HEK293 (cell line): ENCODE data around the gene ABHD17C.

Experiments
- YY1 ChIP-seq: fragments of 450-650 bp; formaldehyde crosslinking; IDR thresholded peaks from 2 replicates; pipeline ENCODE4 v1.5.1; 2018; ENCODE audit warnings: missing biosample characterization, missing genetic modification characterization
- ZNF18 ChIP-seq: fragments of 450-650 bp; formaldehyde crosslinking; IDR thresholded peaks from 2 replicates; pipeline ENCODE4 v1.5.1; 2016; ENCODE audit warnings: missing biosample characterization, missing genetic modification characterization
- ZNF626 ChIP-seq: fragments of 450-650 bp; sonication (Bioruptor Pico); formaldehyde crosslinking; IDR thresholded peaks from 2 replicates; pipeline ENCODE4 v1.5.1; 2018; ENCODE audit warnings: missing biosample characterization, missing genetic modification characterization, inconsistent platforms
- ZNF785 ChIP-seq: fragments of 450-650 bp; formaldehyde crosslinking; IDR thresholded peaks from 2 replicates; pipeline ENCODE4 v1.5.1; 2016; ENCODE audit warnings: missing biosample characterization, missing genetic modification characterization

- TF ChIP-seq YY1 (tag by site-specific recombination) (no peak), ZNF785 (no peak), ZNF18 (tag by site-specific recombination) (no peak), ZNF626 (tag by site-specific recombination) (no peak)
These were observed 38.4 kb downstream of the ABHD17C start for GRCh38 chr15:80733460-80733859.
